Non-pigmented ciliary epithelial cell (primary cell): ENCODE measurements around the gene CRACR2A.

Experiments
- DNase-seq: peaks from one replicate; pipeline ENCODE4 v3.0.0-alpha.2; 2010; ENCODE audit warnings: low read depth

Gene CRACR2A

GRCh38 chr12:3752741-3753486 is at the start of gene CRACR2A:
TSS of gene CRACR2A (minus strand) at chr12:3753109. CDS start at chr12:3696999, 56,110 bp downstream.
- DNase-seq: no peak

GRCh38 chr12:3797531-3798048 is 44.7 kb upstream of the CRACR2A start:
- DNase-seq: no peak

- DNase-seq: no peak
Observed at GRCh38 chr12:3795492-3796133, 42.7 kb upstream of the CRACR2A start.

- no peak for DNase-seq
Observed at GRCh38 chr12:3795066-3795465, 42.2 kb upstream of the CRACR2A start.

GRCh38 chr12:3792623-3793288 is 39.8 kb upstream of the CRACR2A start:
- no peak for DNase-seq

- DNase-seq: no peak
Observed at GRCh38 chr12:3791256-3791874, 38.5 kb upstream of the CRACR2A start.

GRCh38 chr12:3790642-3791041 is 37.7 kb upstream of the CRACR2A start:
- DNase-seq: no peak

GRCh38 chr12:3789838-3790237 is 36.9 kb upstream of the CRACR2A start:
- no peak for DNase-seq

- DNase-seq: no peak
Observed at GRCh38 chr12:3777206-3777809, 24.4 kb upstream of the CRACR2A start.

- no peak for DNase-seq
Observed at GRCh38 chr12:3775385-3776035, 22.6 kb upstream of the CRACR2A start.

GRCh38 chr12:3772380-3772779 is 19.5 kb upstream of the CRACR2A start:
- DNase-seq: no peak

- no peak for DNase-seq
Observed at GRCh38 chr12:3771853-3772252, 18.9 kb upstream of the CRACR2A start.

GRCh38 chr12:3770891-3771290 is 18.0 kb upstream of the CRACR2A start:
- no peak for DNase-seq

GRCh38 chr12:3768911-3769447 is 16.1 kb upstream of the CRACR2A start:
- no peak for DNase-seq

- no peak for DNase-seq
Observed at GRCh38 chr12:3761116-3761735, 8.3 kb upstream of the CRACR2A start.

GRCh38 chr12:3759878-3760277 is 7.0 kb upstream of the CRACR2A start:
- no peak for DNase-seq

- no peak for DNase-seq
Observed at GRCh38 chr12:3757261-3757660, 4.4 kb upstream of the CRACR2A start.

GRCh38 chr12:3755898-3756297 is 3.0 kb upstream of the CRACR2A start:
- no peak for DNase-seq

GRCh38 chr12:3753544-3754284 is 805 bp upstream of the CRACR2A start:
- DNase-seq: no peak

GRCh38 chr12:3752096-3752709 is 706 bp downstream of the CRACR2A start:
- DNase-seq: no peak
